CD4-positive, CD25-positive, alpha-beta regulatory T cell (primary cell): ENCODE results near the gene OTUD5. TPM values are rescaled to one million over a fixed set of nuclear protein-coding genes. Genes with fewer than 3 reads are reported as not detected.

Source experiments
- ATAC-seq, 2 donors: fragments of 150-1000 bp; cut with Tn5 transposase; one replicate each; pipeline ENCODE4 v1.10.0; 2021; ENCODE audit warnings: low read depth in 2 of 2, moderate number of reproducible peaks in 2 of 2, moderate library complexity in 1 of 2
- DNase-seq, 3 donors: peaks; one replicate each; pipeline versions ENCODE4 v3.0.0 to v3.0.0-alpha.2; 2012 to 2022; ENCODE audit warnings: mixed read lengths in 1 of 3
- H3K27ac ChIP-seq: one replicate; pipeline ENCODE4 v1.7.0; 2013; ENCODE audit warnings: mild to moderate bottlenecking, low read length; ENCODE audit not compliant: insufficient read depth, poor library complexity, severe bottlenecking
- H3K27me3 ChIP-seq: one replicate; pipeline ENCODE4 v1.7.0; 2013; ENCODE audit warnings: low read length; ENCODE audit not compliant: control insufficient read depth, insufficient read depth
- H3K36me3 ChIP-seq: one replicate; pipeline ENCODE4 v1.7.0; 2013; ENCODE audit warnings: mild to moderate bottlenecking, low read length, moderate library complexity; ENCODE audit not compliant: control insufficient read depth, insufficient read depth
- H3K4me1 ChIP-seq: 2 replicates; pipeline ENCODE4 v1.7.0; 2013; ENCODE audit warnings: mild to moderate bottlenecking, low read length; ENCODE audit not compliant: insufficient read depth, control insufficient read depth, poor library complexity, severe bottlenecking
- H3K4me3 ChIP-seq: one replicate; pipeline ENCODE4 v1.7.0; 2013; ENCODE audit warnings: low read depth, mild to moderate bottlenecking, low read length, moderate library complexity
- H3K9me3 ChIP-seq, 2 experiments: 1 replicate in 1 of 2; 2 replicates in 1 of 2; pipeline ENCODE4 v1.7.0; 2013; ENCODE audit warnings: low read length in 2 of 2, mild to moderate bottlenecking in 1 of 2, moderate library complexity in 1 of 2; ENCODE audit not compliant: control insufficient read depth in 2 of 2
- H3K27ac Mint-ChIP-seq, 3 donors: one replicate each; pipeline ENCODE4 v1.8.0; 2020 to 2022; ENCODE audit warnings: mild to moderate bottlenecking in 3 of 3, mixed read lengths in 3 of 3, moderate library complexity in 2 of 3
- H3K27me3 Mint-ChIP-seq: one replicate; pipeline ENCODE4 v1.8.0; 2022; ENCODE audit warnings: mild to moderate bottlenecking, mixed read lengths
- H3K36me3 Mint-ChIP-seq: one replicate; pipeline ENCODE4 v1.8.0; 2020; ENCODE audit warnings: mixed read lengths
- H3K4me1 Mint-ChIP-seq, 4 donors: one replicate each; pipeline ENCODE4 v1.8.0; 2020 to 2022; ENCODE audit warnings: mixed read lengths in 4 of 4, mild to moderate bottlenecking in 1 of 4
- H3K4me3 Mint-ChIP-seq, 4 donors: one replicate each; pipeline ENCODE4 v1.8.0; 2020 to 2022; ENCODE audit warnings: mild to moderate bottlenecking in 4 of 4, mixed read lengths in 4 of 4, moderate library complexity in 3 of 4
- H3K9me3 Mint-ChIP-seq, 7 donors: one replicate each; pipeline ENCODE4 v1.8.0; 2020 to 2022; ENCODE audit warnings: mixed read lengths in 7 of 7, mild to moderate bottlenecking in 3 of 7, moderate library complexity in 2 of 7
- polyA plus RNA-seq, 4 donors: library from polyadenylated mRNA; unstranded; fragments of 300-500 nt; fragmentation: Illumina TruSeq; gene quantifications; one replicate each; pipeline ENCODE4 v1.2.3, GENCODE V29; 2021
- total RNA-seq: library from RNA; stranded (reverse); gene quantifications from one replicate; pipeline ENCODE4 v1.2.3, GENCODE V29; 2022

The OTUD5 gene
- total and polyA plus RNA-seq, 5 donors from 2014 or later, result 20.2 to 110 (median 31.1) TPM

DNA sequence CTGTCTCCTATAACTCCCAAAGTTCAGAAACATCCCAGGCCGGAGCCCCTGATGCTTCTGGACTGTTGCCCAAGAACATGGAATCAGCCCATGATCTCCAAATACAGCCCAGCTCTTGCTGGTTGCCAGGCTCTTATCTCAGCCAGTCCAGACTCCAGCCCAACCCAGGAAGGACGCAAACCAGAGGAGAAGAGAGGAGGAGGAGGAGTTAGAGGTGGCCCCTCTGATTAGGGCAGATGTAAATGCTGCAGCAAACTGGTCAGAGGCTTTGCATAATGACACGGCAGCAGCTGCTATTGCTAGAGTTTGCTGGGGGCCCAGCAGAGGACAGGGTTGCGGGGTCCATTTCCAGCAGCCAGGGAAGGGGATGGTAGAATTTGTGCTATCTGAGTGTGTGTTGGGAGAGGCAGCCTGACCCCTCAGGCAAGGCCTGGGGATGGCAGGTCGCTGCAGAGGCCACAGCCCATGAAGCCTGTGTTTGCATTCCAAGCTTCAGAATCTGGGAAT is 4.2 kb upstream of the OTUD5 start:
- Histone ChIP-seq H3K4me1 (peaks cover 7% of the 10 kb centered on the region), H3K27ac (no peak overlapping the region), H3K27me3 (no peaks in the 10 kb centered on the region), H3K4me3 (no peak overlapping the region), H3K36me3 (no peaks in the 10 kb centered on the region), H3K9me3 (no peaks in the 10 kb centered on the region)
- no peak overlapping the region for H3K4me3 Mint-ChIP-seq
- H3K9me3 Mint-ChIP-seq, result no peaks in the 10 kb centered on the region
- DNase-seq (no peak), ATAC-seq (no peak)
- no peak overlapping the region for H3K27ac Mint-ChIP-seq
- peaks cover 0 to 14% (median 10%) of the 10 kb centered on the region in 4 donors for H3K4me1 Mint-ChIP-seq
- H3K36me3 Mint-ChIP-seq, result no peaks in the 10 kb centered on the region
- peaks cover 18% of the 10 kb centered on the region for H3K27me3 Mint-ChIP-seq

DNA sequence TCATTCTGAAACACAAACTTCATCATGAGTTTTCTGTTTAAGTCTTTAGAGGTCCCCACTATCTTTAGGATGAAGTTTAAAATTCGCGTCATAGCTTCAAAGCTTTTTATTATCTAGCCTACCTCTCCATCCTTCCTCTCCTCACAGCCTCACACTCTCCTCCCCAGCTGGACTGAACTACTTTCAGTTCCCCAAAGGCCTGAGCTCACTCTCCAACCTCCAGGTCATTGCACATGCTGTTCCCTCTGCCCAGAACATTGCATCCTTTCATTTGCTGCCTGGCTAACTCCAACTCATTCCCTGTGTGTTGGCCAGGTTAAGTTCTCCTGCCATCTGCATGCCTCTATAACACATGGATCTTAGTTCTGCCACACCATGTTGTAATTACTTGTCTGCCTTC is 2.9 kb upstream of the OTUD5 start:
- Mint-ChIP-seq H3K27ac (peak overlapping the region in 1 of 3 donors; percentile 13), H3K4me3 (peak overlapping the region; percentile 0 to 83 (median 60)), H3K27me3 (peaks cover 18% of the 10 kb centered on the region), H3K36me3 (no peaks in the 10 kb centered on the region), H3K4me1 (peaks cover 0 to 27% (median 12%) of the 10 kb centered on the region in 4 donors), H3K9me3 (no peaks in the 10 kb centered on the region)
- Histone ChIP-seq H3K27me3 (no peaks in the 10 kb centered on the region), H3K4me3 (no peak overlapping the region), H3K4me1 (peaks cover 21% of the 10 kb centered on the region), H3K9me3 (no peaks in the 10 kb centered on the region), H3K27ac (no peak overlapping the region), H3K36me3 (peaks cover 9% of the 10 kb centered on the region)
- ATAC-seq, result no peak
- no peak for DNase-seq

DNA sequence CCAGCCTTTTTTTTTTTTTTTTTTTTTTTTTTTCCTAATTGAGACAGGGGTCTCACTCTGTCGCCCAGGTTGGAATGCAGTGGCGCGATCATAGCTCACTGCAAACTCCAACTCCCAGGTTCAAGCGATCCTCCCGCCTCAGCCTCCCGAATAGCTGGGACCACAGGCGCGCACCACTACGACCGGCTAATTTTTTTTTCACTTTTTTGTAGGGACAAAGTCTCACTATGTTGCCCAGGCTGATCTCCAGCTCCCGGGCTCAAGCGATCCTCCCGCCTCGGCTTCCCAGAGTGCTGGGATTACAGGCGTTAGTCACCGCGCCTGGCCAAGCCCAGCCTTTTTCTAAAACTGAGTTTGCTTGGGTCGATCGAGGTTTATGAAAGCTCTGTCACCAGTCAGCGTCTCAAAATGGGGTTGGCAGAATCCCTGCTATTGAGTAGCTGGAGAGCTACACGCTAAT is 1.3 kb upstream of the OTUD5 start:
- H3K36me3 ChIP-seq, result peaks cover 14% of the 10 kb centered on the region
- Mint-ChIP-seq H3K27me3 (peaks cover 18% of the 10 kb centered on the region), H3K4me3 (peak overlapping the region; percentile 94 to 99 (median 98)), H3K36me3 (peaks cover 3% of the 10 kb centered on the region), H3K9me3 (no peaks in the 10 kb centered on the region), H3K27ac (peak overlapping the region; percentile 92 to 100 (median 100)), H3K4me1 (peaks cover 0 to 42% (median 23%) of the 10 kb centered on the region in 4 donors)
- peak in 1 of 3 donors; percentile 42 for DNase-seq
- peaks cover 37% of the 10 kb centered on the region for H3K4me1 ChIP-seq
- peak overlapping the region; percentile 99 for H3K27ac ChIP-seq
- ATAC-seq, result no peak
- no peaks in the 10 kb centered on the region for H3K27me3 ChIP-seq
- peak overlapping the region; percentile 72 for H3K4me3 ChIP-seq
- no peaks in the 10 kb centered on the region for H3K9me3 ChIP-seq

DNA sequence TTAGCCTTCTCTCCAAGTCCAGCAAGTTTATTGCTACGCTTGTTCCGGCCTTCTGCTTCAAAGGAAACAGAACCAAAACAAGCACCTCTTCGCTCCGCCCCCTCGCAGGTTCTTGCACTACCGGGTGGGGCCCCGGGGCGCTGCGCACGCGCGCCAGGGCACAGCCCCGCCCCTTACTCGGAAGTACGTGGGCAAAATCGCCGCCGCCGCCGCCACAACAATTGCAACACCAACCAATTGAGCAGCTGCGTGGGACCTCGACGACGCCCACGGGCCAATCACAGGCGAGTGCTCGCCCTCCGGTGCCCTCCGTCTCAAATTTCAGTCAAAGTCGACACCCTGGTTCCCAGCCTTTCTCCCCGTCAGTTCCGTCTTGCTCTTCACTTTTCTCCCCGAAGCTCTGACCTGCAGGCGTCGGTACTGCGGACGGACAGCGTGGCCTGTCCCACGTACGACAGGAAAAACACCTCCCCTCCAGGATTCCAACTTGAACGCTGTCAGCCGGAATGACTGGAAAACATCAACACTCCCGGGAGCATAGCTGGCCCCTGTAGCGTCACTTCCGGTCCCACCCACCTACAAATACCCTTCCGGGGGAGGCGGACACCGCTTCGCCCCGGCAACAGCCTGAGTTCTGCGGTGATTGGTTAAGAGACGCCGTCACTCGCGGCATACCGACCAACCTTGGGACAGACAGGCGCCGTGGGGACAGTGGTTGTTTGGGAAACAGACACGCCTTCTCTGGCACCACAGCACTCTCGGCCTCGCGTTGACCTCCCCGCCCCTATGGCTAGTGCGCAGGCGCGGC is 624 bp upstream of the OTUD5 start:
- peak; percentile 81 to 86 for ATAC-seq
- Histone ChIP-seq H3K9me3 (no peaks in the 10 kb centered on the region), H3K27ac (peak overlapping the region; percentile 99), H3K4me1 (peaks cover 43% of the 10 kb centered on the region), H3K27me3 (no peaks in the 10 kb centered on the region), H3K36me3 (peaks cover 14% of the 10 kb centered on the region), H3K4me3 (peak overlapping the region; percentile 79)
- peaks cover 18% of the 10 kb centered on the region for H3K27me3 Mint-ChIP-seq
- no peaks in the 10 kb centered on the region for H3K9me3 Mint-ChIP-seq
- peaks cover 0 to 48% (median 26%) of the 10 kb centered on the region in 4 donors for H3K4me1 Mint-ChIP-seq
- peak overlapping the region; percentile 94 to 99 (median 98) for H3K4me3 Mint-ChIP-seq
- peak overlapping the region; percentile 92 to 100 (median 100) for H3K27ac Mint-ChIP-seq
- peaks cover 3% of the 10 kb centered on the region for H3K36me3 Mint-ChIP-seq
- peak; percentile 91 to 96 (median 95) for DNase-seq

DNA sequence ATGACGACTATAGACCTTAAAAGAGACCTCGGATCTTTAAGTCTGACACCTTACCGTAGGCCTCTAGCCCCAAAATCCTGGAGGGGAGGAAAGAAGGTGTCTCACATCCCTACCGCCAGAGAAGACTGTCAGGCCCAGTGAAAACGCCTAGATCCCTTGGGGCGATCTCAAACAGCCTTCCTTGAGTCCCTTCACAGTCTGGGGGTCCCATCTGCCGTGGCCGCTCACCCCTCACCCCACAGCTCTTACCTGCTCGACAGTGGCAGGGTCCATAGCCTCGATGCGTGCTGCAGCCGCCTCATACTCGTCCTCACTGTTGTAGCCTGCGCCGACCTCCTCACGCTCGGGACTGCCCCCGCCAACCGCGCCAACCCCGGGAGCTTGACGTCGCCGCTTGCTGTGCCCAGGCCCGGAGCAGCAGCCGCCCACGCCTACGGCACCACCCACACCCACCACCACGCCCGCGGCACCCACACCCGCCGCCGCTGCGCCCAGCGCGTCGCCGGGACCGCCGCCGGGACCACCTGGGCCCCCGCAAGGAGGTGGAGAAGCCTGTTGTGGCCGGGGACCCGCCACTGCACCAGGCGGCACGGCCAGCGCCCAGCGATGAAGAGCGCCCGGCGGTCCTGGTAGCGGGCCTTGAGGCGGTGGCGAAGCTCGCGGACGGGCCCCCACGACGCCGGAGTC is 536 bp downstream of the OTUD5 start:
- H3K27ac Mint-ChIP-seq, result peak overlapping the region; percentile 85 to 91 (median 88)

DNA sequence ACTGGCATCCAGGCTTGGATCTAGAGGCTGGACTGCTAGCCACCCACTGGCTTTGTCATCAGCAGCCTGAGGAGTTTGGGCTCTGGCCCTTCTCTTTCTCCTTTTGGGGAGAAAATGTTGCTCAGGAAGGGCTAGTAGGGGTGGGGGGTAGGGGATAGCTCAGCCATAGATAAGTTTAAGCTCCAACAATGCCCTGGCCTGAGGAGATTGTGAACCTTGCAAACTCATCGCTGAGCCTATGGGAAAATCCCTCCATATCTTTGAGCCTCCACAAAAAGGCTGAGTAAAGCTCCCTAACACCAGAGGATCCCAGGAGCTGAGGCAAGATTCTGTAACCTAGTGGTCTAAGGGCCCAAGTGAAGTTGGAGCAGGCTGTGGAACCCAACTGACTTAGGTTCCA is 8.8 kb downstream of the OTUD5 start:
- peaks cover 41% of the 10 kb centered on the region for H3K4me1 ChIP-seq

More for the DNA sequence above, 536 bp downstream of the OTUD5 start:
- ATAC-seq (no peak), DNase-seq (peak; percentile 37 to 51 (median 46))
- H3K4me1 Mint-ChIP-seq, result peaks cover 0 to 59% (median 36%) of the 10 kb centered on the region in 4 donors
- Histone ChIP-seq H3K36me3 (peaks cover 14% of the 10 kb centered on the region), H3K27me3 (no peaks in the 10 kb centered on the region), H3K4me1 (peaks cover 55% of the 10 kb centered on the region), H3K9me3 (no peaks in the 10 kb centered on the region), H3K27ac (peak overlapping the region; percentile 99), H3K4me3 (peak overlapping the region; percentile 84)
- H3K27me3 Mint-ChIP-seq, result peaks cover 18% of the 10 kb centered on the region
- peak overlapping the region; percentile 84 to 93 (median 88) for H3K4me3 Mint-ChIP-seq
- H3K36me3 Mint-ChIP-seq, result peaks cover 3% of the 10 kb centered on the region
- H3K9me3 Mint-ChIP-seq, result no peaks in the 10 kb centered on the region

DNA sequence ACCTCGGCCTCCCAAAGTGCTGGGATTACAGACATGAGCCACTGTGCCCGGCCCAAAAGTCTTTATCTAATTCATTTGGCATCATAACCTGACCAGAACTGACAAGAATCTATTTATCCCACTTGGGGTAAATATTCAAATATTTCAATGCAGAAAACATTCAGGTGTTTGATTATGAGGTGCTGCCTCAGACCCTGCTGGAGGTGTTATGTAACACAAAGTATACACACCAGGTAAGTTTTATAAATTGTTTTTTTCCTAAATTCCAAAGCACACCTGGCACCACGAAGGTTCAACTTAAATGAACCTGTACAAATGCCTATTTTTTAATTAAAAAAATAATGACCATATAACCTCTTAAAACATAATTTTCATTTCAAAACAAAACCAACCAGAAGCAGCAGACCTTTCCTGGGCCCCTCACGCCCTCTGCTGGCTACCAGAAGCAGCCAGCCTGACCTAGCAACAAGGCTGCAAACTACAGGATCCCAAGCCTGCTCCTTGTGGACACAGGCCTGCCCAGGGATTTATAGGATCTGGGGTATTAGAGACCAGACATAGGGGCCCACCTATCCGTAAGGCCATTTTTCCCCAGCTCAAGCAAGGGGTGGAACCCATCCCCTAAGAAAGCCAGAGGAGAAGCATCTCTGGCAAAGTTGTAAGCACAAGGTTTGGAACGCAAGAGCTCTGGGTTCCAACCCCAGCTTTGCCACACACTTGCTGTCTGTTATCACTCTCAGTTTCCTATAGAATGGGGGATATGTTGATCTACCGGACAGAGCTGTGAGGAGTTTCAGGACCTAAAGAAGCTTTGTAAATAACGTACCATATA is 11.7 kb downstream of the OTUD5 start:
- H3K9me3 ChIP-seq, result no peaks in the 10 kb centered on the region
- Mint-ChIP-seq H3K9me3 (no peaks in the 10 kb centered on the region), H3K4me3 (peak overlapping the region; percentile 39 to 75 (median 72)), H3K27me3 (no peaks in the 10 kb centered on the region), H3K36me3 (peaks cover 18% of the 10 kb centered on the region), H3K27ac (peak overlapping the region; percentile 65 to 86 (median 83)), H3K4me1 (peaks cover 31 to 67% (median 35%) of the 10 kb centered on the region in 4 donors)
- H3K4me3 ChIP-seq, result peak overlapping the region; percentile 62
- peak overlapping the region; percentile 47 for H3K27ac ChIP-seq
- H3K27me3 ChIP-seq, result no peaks in the 10 kb centered on the region
- peak; percentile 44 to 45 for ATAC-seq
- no peaks in the 10 kb centered on the region for H3K36me3 ChIP-seq
- H3K4me1 ChIP-seq, result peaks cover 43% of the 10 kb centered on the region
- peak; percentile 30 to 74 (median 71) for DNase-seq

More for the DNA sequence above, 8.8 kb downstream of the OTUD5 start:
- H3K27ac Mint-ChIP-seq, result no peak overlapping the region
- DNase-seq (no peak), ATAC-seq (no peak)
- H3K4me3 Mint-ChIP-seq, result no peak overlapping the region
- no peaks in the 10 kb centered on the region for H3K9me3 Mint-ChIP-seq
- H3K36me3 Mint-ChIP-seq, result peaks cover 7% of the 10 kb centered on the region
- no peaks in the 10 kb centered on the region for H3K27me3 Mint-ChIP-seq
- Histone ChIP-seq H3K27ac (no peak overlapping the region), H3K9me3 (no peaks in the 10 kb centered on the region), H3K36me3 (no peaks in the 10 kb centered on the region), H3K4me3 (no peak overlapping the region), H3K27me3 (no peaks in the 10 kb centered on the region)
- peaks cover 16 to 65% (median 28%) of the 10 kb centered on the region in 4 donors for H3K4me1 Mint-ChIP-seq
